HG03060 (cell line): ENCODE results near the gene UBE2G1.

Experiments
- ATAC-seq: cut with Tn5 transposase; IDR thresholded peaks from one replicate; pipeline ENCODE4 v1.9.1; 2021; ENCODE audit warnings: low read depth, moderate number of reproducible peaks; ENCODE audit not compliant: unreplicated experiment

UBE2G1 gene

DNA sequence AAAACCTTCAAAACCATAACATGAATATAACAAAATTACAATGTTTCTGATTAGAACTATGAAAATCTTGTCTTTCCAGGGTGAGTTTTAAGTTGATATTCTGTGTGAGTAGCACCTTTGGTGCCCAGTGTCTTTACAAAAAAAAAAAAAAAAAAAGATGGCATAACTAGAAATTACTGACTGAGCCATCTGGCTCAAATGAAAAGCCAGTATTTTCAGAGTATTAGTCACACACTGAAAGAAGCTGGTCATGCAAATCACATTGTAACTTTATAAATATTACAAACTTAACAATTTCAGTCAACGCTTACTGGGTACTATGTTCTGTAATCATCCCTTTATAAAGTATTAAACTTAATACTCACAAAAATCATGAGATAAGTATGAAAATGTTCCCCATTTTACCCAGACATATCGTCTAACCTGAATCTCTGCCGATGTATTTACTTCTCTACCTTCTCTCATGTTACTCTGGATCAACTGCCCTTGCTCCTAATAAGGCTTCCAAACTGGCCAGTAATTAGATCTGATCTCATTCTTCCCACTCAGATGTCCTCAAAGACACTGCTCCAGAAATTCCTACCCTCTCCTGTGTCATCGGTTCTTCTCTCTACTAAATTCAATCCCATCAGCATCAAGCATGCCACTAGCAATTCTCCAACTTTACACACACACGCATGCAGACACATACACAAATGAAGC is 25.4 kb downstream of the UBE2G1 start:
- no peak for ATAC-seq

DNA sequence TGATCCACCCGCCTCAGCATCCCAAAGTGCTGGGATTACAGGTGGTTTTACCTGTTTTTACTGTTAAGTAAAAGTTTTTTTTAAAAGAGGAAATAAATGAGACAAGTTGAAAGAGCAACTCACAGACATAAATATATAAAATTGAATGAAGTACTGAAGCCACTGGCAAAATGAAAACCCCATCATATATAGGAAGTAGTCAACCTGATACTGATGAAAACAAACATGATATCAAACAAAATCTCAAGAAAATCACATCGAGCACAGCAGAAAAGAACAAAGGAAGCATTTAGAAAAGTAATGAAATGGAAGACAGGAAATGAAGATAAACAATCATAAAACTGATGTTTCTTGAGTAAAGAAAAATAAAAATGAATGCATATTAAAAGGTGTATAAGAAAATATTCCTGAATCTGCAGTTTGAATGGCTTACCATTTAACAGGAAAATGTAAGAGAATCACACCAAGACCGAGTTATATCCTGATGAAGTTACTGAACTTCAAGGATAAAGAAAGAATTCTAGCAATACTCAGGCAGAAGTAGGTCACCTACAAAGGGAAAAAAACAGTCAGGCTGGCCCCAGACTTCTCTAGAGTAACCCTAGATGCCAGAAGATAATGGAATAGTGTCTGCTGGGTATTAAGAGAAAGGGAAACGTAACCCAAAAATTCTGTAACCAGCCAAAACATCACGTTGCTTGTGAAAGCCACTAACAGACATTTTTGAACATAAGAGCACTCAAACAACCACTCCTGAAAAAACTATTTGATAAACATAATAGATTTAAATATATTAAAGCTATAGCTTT is 31.5 kb downstream of the UBE2G1 start:
- ATAC-seq, result no peak

DNA sequence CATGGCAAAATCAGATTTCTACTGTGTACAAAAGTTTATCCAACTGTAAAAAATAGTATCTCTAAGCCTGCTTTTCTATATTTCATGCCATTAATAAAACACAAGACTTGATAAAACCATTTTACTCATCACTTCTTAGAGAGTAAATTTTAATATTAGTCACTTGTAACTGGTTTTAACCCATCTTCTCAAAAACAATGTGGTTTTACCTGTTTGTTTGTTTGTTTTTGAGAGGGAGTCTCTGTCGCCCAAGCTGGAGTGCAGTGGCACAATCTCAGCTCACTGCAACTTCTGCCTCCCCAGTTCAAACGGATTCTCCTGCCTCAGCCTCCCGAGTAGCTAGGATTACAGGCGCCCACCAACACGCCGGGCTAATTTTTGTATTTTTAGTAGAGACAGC is 32.1 kb downstream of the UBE2G1 start:
- no peak for ATAC-seq

DNA sequence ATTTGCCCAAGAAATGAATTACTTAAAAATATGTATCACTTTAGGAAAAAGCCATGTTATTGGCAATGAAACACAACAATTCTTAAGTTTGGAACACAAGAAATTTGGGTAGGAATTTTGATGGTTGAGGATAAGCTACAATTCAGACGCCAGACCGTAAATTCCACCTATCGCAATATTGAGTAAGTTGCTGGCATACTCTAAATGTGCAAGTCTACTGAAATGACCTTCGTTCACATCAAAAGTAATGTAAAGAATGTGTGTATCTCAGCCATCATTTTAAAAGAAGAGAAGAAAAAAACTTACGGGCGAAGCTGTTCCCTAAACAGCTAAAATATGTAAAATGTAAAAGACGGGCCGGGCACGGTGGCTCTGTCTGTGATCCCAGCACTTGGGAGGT is 33.4 kb downstream of the UBE2G1 start:
- ATAC-seq, result no peak

DNA sequence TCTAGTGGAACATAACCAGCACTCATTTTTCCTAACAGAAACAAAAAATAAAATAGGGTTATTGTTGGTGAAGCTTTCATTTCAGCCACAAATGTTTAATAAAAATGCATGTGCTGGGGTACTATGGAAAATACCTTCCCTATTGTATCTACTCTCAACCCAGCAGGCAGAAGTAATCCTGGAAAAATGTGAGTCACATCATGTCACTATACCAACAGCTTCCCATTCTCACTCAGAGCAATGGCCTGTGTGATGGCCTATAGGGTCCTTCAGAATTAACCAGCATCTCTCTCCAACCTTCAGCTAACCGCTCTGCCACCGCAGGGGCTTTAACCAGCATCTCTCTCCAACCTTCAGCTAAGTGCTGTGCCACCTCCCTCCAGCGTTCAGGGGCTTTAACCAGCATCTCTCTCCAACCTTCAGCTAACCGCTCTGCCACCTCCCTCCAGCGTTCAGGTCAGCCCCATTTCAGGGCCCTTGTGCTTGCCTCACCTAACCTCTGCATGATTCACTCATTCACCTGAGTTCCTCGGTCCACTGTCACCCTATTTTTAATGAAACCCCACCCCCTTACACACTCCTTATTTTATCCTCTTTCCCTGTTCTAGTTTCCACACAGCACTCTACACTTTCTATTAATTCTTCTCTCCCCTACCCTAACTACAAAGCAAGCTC is 34.0 kb downstream of the UBE2G1 start:
- no peak for ATAC-seq

DNA sequence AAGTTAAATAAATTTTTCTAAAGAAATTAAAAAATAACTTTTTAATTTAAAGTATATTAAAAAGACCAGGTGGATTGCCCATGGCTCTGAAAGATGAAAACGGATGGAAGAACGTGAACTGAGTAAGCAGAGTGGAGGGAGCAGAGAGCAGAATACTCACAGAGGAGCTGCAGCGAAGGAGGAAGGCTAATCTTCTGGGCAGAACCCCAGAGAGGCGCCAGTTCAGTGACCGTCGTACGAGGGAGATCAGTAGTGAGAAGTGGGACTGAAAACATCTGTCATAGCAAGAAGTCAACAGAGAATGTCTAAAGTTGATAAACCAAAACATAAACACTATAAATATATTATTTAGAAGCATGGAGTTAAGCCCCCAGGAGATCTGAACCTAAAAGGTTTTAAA is 34.9 kb downstream of the UBE2G1 start:
- no peak for ATAC-seq

DNA sequence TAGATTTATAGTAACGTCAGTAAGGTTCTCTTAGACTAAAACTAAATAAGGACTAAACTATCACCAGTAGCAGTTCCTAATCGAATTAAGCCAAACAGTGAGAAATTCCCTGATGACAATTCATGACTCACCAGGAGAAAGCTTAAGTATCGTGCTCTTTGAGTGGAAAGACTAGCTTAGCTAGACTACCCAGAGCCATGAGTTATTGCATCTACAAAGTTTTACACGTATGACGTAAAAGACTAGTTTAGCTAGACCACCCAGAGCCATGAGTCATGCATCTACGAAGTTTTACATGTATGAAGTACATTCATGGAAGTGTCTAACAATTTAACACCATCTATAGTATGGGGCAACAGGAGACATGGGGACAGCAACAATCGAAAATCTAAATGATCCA is 36.6 kb downstream of the UBE2G1 start:
- ATAC-seq, result no peak

DNA sequence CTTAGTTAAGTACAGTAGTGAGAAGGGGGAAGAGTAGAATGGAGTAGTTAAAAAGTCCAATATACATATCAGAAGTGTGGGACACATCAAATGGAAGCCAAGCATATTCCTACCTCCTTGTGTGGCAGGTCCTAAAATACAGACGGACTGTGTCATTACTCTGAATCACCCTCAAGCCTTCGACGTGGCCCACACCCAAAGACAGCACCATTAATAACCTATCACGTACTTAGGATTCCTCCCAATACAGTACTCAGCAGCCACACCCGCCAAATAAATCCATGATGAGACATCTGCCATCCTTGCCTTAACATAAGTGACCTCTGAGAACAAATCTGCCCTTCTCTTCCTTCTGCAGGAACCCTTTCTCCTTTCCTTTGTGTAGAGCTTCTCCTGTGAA is 38.9 kb downstream of the UBE2G1 start:
- ATAC-seq, result no peak

DNA sequence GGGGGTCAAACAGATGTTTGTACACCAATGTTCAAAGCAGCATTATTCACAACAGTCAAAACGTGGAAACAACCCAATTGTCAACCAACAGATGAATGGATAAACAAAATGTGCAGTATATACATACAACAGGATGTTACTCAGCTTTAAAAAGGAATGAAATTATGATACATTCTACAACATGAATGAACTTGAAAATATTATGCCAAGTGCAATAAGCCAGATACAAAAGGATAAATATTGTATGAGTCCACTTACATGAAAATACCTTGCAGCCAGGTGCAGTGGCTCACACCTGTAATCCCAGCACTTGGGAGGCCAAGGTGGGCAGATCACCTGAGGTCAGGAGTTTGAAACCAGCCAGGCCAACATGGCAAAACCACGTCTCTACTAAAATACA is 39.9 kb downstream of the UBE2G1 start:
- ATAC-seq, result no peak

DNA sequence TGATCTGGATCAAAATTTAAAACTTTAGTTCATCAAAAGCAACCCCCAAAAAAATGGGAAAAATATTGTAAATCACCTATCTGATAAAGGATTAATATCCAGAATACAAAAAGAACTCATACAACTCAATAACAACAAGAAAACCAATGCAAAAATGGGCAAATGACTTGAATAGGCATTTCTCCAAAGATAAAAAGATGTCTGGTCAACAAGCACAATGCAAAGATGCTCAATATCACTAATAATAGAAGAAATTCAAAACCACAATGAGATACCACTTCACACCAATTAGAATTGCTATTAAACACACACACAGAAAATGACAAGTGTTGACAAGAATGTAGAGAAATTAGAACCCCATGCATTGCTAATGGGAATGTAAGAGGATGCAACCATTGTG is 40.4 kb downstream of the UBE2G1 start:
- no peak for ATAC-seq

DNA sequence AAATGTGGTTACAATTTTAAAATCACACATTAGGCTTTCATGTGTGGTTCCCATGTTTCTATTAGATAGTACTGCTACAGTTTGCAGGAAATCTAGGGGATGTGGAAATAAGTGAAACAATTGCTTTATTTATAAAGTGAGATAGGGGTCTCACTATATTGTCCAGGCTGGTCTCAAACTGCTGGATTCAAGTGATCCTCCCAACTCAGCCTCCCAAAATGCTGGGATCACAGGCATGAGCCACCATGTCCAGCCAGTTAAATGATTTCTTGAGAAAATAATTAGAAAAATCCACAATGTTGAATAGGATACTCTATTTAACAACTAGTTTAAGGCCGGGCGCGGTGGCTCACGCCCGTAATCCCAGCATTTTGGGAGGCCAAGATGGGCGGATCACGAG is 42.0 kb downstream of the UBE2G1 start:
- no peak for ATAC-seq

DNA sequence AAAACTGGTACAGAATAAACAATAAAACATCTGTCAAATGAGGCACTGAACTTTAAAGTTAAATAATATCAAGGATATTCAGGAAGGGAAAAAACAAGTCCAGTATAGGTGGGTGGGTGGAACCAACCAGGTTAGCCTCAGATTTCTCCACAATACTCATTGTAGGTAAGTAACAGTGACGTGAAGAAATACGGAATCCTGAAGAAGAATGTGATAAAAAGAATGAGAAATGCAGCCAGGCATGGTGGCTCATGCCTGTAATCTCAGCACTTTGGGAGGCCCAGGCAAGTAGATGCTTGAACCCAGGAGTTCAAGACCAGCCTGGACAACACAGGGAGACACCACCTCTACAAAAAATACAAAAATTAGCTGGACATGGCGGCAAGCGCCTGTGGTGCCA is 47.3 kb downstream of the UBE2G1 start:
- no peak for ATAC-seq

DNA sequence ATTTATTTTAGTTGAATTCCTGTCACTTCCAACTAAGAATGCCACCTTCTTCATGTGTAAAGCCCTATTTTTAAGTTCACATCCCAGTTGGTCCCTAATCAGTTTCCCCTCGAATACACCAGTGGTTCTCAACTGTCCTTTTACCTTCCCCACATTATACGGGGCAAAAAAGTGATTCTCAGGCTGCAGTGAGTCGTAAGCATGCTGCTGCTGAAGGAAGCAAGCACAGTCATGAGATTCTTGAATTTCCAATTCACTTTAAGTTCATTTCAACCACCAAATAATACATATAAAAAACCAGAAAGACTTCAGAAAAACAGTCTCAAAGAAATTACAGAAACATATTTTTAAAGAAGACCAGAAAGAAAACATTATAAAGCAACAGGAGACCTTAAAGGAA is 47.9 kb downstream of the UBE2G1 start:
- no peak for ATAC-seq

DNA sequence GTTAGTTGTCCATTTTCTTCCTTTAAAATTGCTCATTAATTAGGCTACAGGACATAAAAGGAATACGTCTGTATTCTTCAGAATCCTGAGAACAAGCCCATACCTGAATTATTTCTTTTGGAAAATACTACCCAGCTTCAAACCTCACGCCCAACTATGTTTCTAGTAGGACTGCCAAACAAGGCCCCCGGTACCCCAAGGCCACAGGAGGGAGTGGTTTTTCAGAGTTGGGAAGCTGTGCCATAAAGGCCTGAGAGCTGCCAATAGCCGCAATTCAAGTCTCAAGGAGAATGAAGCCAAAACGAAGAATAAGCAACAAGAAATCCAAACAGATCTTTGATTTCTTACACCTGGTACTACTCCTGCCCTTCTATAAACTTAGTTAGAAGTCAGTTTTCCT is 48.3 kb downstream of the UBE2G1 start:
- no peak for ATAC-seq

DNA sequence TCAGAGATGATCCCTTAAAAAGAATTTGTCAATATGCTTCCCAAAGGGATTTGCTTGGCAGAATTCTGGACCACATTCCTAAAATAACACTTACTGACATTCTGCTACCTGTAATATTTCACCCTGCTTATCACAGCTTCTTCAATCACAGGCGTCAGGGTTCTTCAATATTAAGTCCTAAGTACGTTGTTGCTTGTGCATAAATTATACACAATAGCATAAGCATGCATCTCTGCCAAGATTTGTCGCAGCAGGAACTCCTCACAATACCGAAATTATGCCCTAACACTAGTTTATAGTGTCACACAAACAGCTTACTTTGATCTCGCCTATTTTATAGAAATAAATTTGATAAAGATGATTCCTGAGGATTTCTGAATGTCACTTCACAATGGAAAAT is 48.9 kb downstream of the UBE2G1 start:
- ATAC-seq, result no peak

DNA sequence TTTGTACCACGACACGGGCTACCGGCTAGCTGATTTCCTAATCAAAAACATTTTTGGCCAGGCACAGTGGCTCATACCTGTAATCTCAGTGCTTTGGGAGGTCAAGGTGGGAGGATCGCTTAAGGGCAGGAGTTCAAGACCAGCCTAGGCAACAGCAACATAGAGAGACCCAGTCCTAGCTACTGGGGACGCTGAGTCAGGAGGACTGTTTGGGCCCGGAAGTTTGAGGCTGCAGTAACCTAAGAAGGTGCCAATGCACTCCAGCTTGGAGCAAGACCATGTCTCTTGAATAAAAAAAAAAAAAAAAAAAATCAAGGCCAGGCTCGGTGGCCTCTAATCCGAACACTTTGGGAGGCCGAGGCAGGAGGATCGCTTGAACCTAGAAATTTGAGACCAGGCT is 49.8 kb downstream of the UBE2G1 start:
- no peak for ATAC-seq

DNA sequence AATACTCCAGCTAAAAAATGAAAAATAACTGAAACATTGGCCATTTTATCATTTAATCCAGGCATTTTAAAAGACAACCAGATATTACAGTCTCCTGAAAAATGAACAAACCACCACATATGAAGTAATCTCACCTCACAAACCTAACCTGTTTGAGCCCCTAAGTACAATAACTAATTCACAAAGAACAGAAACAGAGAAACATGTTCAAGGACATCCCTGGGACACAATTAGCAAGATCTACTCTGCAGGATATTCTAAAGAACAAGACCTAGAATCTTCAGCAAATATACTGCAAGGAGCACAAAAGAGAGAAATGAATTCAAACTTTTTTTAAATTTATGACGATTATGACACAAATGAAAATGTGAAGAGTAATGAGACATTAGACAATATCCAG is 51.9 kb downstream of the UBE2G1 start:
- ATAC-seq, result no peak

DNA sequence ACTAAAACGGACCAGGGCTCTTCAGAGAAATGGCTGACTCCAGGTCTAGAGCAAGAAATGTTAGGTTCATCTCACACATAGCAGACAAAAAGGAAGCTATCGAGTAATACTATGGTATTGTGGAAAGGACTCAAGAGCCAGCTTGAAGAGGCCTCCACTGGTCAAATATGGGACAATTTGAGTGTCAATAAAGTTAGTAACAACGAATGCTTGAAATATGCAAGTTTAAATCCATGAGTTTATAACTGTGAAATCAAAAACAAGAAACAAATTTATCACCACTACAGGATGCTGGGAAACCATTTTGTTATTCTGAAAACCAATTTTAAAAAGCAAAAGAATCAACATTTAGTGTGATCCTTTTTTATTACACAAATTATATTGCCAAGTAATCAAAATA is 52.3 kb downstream of the UBE2G1 start:
- ATAC-seq, result no peak

DNA sequence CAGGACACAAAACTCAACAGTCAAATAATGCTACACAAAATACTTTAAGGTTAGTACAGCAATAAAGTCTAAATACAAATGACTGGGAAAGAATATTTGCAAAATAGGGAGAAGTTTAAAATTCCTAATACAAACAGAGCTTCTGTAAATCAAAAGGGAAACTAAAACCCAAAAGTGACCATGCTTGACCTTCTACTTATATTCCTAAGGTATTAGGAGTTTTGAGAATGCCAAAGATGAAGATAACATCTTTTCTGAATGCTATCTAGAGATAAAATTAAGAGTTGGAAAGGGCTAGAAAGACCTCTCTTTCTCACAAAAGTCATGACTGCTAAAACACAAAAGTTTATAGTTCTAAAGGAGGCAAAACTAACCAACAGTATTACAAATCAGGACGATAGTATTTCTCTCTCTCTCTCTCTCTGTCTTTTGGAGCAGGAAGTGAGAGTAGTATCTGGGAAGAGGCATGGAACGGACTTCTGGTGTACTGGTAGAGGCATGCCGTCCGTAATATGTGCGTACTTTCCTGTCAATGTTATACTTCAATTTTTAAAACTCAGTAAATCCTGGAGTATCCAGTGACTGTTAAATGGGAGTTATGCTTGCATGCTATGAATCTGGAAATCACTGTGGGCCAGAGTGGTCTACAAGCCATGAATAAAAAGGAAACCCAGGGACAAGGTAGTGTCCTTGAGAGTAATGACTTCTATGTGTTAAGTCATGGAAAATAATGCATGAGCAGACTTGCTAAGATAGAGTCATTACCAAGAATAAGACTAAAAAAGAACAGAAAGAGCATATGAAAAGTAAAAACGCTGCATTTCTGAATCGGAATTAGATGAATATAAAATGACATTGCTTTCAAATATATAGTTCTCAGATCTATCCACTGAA is 53.0 kb downstream of the UBE2G1 start:
- no peak for ATAC-seq

DNA sequence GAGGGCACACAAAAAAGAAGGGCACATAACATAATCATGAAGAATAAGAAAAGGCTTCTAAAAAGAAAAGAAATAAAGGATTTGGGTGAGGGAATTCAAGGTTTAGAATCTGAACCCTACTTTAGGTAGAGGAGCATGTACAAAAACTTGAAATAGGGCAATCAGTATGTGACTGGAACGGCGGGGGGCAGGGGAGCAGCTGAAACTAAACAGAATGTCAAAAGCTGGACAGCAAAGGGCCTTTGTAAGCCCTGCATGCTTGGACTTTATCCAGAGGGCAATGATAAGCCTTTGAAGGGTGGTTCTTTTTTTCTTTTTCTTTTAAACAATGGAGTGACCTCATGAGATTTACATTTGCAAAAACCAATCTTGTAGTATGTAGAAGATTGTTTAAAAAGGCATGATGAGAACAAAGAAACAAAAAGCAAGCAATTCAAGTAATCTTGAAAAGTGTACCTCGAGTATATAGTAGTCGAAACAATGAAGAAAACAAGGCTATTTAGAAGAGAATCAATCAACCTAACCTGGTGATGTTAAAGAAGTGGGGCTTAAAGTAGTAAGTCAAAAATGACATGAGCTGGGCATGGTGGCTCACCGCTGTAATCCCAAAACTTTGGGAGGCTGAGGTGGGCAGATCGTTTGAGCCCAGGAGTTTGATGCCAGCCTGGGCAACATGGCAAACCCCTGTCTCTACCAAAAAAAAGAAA is 56.0 kb downstream of the UBE2G1 start:
- ATAC-seq, result no peak
